GM19193 (cell line): ENCODE measurements around the gene STXBP5.
A peak's percentile ranks its signal among the peaks of the same experiment; 100 is the strongest.

Experiments used
- POLR2A ChIP-seq: IDR thresholded peaks from 4 replicates; pipeline ENCODE4 v1.6.1; 2011; ENCODE audit not compliant: insufficient read depth, insufficient read length; ENCODE audit errors: extremely low read depth

The STXBP5 gene

GRCh38 chr6:147201885-147202515 lies 2.2 kb upstream of the STXBP5 start:
- no peak for TF ChIP-seq POLR2A

GRCh38 chr6:147202516-147203310 lies 1.5 kb upstream of the STXBP5 start:
- TF ChIP-seq POLR2A = peak; percentile 73

- peak; percentile 68 for TF ChIP-seq POLR2A
Observed at GRCh38 chr6:147203311-147204059, 732 bp upstream of the STXBP5 start.

DNA sequence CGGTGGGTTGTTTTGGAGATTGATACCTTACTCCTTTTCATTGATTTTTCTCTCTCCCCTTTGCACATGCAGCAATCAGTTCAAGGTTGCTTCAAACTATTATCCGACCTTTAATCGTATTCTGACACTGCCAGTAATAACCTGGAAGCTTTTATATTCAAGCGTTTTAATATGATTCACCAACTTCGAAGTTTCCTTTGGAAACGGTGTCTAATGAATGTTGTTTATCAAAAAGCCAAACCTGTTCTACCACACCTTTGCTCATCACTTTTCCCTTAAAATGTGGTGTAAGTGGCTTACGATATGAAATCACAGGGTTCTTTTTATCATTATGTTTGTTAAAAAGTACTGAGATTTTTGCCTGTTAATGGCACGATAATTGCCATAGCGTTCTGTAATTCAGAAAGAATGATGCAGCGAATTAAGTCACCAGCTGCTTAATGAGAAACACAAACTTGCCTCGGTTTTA lies 660 bp downstream of the STXBP5 start:
- no peak for TF ChIP-seq POLR2A

DNA sequence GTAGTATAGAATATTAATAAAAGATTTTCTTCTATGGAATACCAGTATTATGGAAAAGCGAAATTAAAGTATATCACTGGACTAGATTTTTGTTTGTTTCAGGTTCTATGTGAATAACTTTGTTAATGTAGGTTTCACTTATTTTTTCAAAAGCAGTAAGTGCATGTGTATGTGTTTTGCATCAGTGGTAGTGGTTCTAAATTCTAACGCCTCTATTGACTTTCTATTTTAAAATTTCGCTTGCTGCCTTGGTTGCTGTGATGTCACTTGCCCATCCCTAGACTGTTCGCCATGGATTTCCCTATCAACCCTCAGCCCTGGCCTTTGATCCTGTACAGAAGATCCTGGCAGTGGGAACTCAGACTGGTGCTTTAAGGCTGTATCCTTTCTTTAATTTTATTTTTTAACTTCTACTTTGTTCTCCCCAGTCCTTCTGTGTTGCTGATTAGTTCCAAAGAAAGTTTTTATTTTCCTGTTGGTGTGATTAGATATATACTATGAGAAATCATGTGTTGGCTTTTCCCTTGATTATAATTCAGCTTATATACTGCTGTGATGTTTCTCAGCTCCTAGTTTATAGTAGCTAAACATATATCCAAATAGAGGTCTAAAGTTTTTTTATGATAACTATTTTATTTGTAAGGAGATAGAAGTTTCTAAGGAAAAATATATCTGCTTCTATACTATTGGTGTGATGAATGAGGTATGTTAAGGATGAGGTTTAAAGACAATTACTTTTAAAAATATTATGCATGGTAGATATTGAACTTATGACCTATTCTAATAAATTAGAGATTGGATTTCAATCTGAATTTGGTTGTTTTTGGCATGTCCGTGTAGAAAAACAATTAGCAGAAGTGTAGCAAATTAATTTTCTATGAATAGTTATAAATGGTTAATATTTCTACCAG lies 1.7 kb downstream of the STXBP5 start:
- no peak for TF ChIP-seq POLR2A

- TF ChIP-seq POLR2A = no peak
Observed at GRCh38 chr6:147207351-147207750, 3.1 kb downstream of the STXBP5 start.

- TF ChIP-seq POLR2A = no peak
Observed at GRCh38 chr6:147207837-147208754, 3.9 kb downstream of the STXBP5 start.

GRCh38 chr6:147209762-147210449 lies 5.7 kb downstream of the STXBP5 start:
- no peak for TF ChIP-seq POLR2A

DNA sequence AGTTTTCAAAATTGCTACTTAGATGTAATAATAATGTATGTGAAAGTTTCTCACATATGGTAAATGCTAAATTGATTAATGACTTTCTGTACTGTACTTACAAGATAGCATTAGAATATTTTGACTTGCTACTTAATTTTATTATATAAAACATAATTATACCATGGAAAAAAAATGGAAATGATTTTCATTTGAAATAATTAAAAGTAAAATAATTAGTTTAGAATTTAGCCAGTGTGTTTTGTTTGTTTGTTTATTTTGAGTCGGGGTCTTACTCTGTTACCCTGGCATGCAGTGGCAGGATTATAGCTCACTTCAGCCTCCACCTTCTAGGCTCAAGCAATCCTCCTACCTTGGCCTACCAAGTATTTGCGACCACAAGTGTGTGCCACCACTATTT lies 7.1 kb downstream of the STXBP5 start:
- no peak for TF ChIP-seq POLR2A

- TF ChIP-seq POLR2A = no peak
Observed at GRCh38 chr6:147211831-147212230, 7.6 kb downstream of the STXBP5 start.

DNA sequence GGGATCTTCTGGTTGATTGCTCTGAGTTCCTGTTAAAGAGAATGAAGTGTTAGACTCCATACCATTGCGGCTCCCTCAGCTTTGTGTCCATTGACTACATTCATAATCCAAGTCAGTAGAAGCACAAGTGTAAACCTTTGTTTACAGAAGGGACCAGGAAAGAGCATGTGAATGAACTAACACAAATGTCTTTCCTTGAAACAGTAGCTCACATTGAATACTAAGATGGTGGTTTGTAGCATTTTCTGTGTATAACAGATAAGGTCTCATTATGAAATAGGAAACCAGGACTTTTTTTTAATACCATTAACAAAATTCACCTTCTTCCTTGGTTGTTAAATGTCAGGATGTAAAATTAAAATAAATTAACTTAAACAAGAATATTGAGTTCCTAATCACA lies 8.4 kb downstream of the STXBP5 start:
- TF ChIP-seq POLR2A = no peak

GRCh38 chr6:147213772-147214171 lies 9.6 kb downstream of the STXBP5 start:
- TF ChIP-seq POLR2A = no peak
